ENCODE measurements around the gene CCDC187. TPM values are rescaled to one million over a fixed set of nuclear protein-coding genes. Genes with fewer than 3 reads are reported as not detected.

CCDC187 gene
- total RNA-seq, 2 donors from 2014 or later, result 1.2 TPM; not detected in 1

- 88% methylated on average over 15 of the region's 16 CpGs for WGBS
- H3K27me3 ChIP-seq (replicated peaks; ENCODE audit: insufficient read depth), result no peaks in the 10 kb centered on the region
- intact Hi-C loops (cut with DNase I), result no loop called here
These were observed 14.9 kb upstream of the CCDC187 start for GRCh38 chr9:136318776-136319241.

DNA sequence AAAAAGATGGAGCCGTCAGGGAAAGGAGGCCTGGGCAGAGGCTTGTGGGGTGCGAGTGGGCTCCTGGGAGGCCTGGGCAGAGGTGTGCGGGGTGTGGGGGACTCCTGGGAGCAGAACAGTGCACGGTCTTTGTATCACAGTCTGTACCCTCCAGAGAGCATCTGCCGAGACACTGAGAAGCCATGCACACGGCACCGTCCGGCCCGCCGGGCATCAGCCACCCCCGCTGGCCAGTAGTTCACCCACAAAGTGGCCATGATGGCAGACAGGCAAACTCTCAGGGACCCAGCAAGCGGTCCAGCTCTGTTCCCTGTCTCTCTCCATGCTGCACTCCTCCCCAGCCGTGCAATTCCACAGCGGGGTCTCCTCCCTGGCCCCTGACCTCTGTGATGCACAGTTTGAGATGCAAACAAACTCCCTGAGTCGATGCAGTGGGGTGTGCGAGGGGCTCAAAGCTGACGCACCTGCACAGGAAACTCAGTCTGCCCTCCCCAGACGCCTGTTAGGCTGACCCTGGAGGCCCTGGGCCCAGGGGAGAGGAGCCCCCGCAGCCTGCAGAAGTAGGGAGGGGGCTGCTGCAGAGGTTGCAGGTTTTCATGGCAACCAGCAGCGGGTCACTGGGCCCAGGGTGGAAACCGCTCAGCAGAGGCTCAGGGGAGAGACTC lies 14.3 kb upstream of the CCDC187 start:
- Histone ChIP-seq H3K27me3 (replicated peaks; ENCODE audit: insufficient read depth) (no peaks in the 10 kb centered on the region), H3K9me3 (no peaks in the 10 kb centered on the region), H3K4me3 (no peak overlapping the region), H3K4me1 (replicated peaks) (no peaks in the 10 kb centered on the region), H3K36me3 (no peaks in the 10 kb centered on the region), H3K27ac (no peak overlapping the region)
- DNase-seq (ENCODE audit: low spot score), result no peak
- TF ChIP-seq POLR2AphosphoS5 (IDR thresholded peaks at IDR 0.05) (no peak), POLR2A (IDR thresholded peaks at IDR 0.05) (no peak)
- TF ChIP-seq, protein P1, sequence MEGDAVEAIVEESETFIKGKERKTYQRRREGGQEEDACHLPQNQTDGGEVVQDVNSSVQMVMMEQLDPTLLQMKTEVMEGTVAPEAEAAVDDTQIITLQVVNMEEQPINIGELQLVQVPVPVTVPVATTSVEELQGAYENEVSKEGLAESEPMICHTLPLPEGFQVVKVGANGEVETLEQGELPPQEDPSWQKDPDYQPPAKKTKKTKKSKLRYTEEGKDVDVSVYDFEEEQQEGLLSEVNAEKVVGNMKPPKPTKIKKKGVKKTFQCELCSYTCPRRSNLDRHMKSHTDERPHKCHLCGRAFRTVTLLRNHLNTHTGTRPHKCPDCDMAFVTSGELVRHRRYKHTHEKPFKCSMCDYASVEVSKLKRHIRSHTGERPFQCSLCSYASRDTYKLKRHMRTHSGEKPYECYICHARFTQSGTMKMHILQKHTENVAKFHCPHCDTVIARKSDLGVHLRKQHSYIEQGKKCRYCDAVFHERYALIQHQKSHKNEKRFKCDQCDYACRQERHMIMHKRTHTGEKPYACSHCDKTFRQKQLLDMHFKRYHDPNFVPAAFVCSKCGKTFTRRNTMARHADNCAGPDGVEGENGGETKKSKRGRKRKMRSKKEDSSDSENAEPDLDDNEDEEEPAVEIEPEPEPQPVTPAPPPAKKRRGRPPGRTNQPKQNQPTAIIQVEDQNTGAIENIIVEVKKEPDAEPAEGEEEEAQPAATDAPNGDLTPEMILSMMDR (IDR thresholded peaks at IDR 0.05), result no peak
- 81% methylated on average over 21 of the region's 21 CpGs for WGBS
- intact Hi-C loops (cut with DNase I), result no loop called here

More at GRCh38 chr9:136318776-136319241, 14.9 kb upstream of the CCDC187 start:
- no peak overlapping the region for H3K27ac ChIP-seq
- no peaks in the 10 kb centered on the region for H3K4me1 ChIP-seq (replicated peaks)
- H3K4me3 ChIP-seq, result no peak overlapping the region
- TF ChIP-seq POLR2A (IDR thresholded peaks at IDR 0.05), result no peak
- TF ChIP-seq POLR2AphosphoS5 (IDR thresholded peaks at IDR 0.05), result no peak
- TF ChIP-seq, protein P1 (IDR thresholded peaks at IDR 0.05), result no peak
- DNase-seq (ENCODE audit: low spot score), result no peak
- H3K36me3 ChIP-seq, result no peaks in the 10 kb centered on the region
- no peaks in the 10 kb centered on the region for H3K9me3 ChIP-seq

- Histone ChIP-seq H3K4me3 (no peak overlapping the region), H3K4me1 (replicated peaks) (no peaks in the 10 kb centered on the region), H3K36me3 (no peaks in the 10 kb centered on the region), H3K27ac (no peak overlapping the region), H3K27me3 (replicated peaks; ENCODE audit: insufficient read depth) (no peaks in the 10 kb centered on the region), H3K9me3 (no peaks in the 10 kb centered on the region)
- intact Hi-C loops (cut with DNase I), result no loop called here
- WGBS, result 76% methylated on average over 16 of the region's 16 CpGs
- TF ChIP-seq, protein P1 (IDR thresholded peaks at IDR 0.05), result no peak
- TF ChIP-seq POLR2AphosphoS5 (IDR thresholded peaks at IDR 0.05) (no peak), POLR2A (IDR thresholded peaks at IDR 0.05) (no peak)
- DNase-seq (ENCODE audit: low spot score), result no peak
These were observed 13.8 kb upstream of the CCDC187 start for GRCh38 chr9:136317695-136318094.

DNA sequence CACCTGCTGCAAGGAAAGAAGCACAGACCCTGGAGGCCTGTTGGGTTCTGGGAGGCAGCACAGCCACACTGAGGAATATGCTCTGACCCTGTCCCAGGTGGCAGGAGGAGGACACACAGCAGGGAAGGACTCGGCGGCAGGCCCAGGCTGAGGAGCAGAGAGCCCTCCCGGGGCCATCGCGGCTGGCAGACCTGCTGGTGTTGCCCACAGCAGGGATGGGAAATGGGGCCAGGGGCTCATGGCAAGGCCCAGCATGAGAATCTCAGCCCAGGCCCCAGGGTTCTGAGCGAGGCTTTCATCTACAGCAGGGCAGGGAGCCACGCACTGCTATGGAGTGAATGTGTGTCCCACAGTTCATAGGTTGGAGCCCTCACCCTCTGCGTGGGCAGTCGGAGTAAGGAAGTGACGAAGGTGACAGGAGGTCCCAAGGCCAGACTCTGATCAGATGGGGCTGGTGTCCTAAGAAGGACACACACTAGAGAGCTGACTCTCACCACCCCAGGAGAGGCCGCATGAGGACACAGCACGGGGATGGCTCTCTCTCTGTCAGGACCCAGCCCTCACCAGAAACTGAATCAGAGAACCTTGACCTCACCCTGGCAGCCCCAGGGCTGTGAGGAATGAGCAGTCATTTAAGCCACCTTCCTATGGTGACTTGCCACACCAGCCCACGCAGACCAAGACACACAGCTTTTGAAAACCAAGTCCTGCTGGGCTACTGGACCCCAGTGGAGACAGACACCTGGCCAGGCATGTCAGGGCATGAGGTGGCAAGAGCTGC lies 13.2 kb upstream of the CCDC187 start:
- no peak overlapping the region for H3K27ac ChIP-seq
- no peak overlapping the region for H3K4me3 ChIP-seq
- TF ChIP-seq POLR2AphosphoS5 (IDR thresholded peaks at IDR 0.05), result no peak
- TF ChIP-seq POLR2A (IDR thresholded peaks at IDR 0.05), result no peak
- TF ChIP-seq, protein P1 (IDR thresholded peaks at IDR 0.05), result no peak
- no peaks in the 10 kb centered on the region for H3K9me3 ChIP-seq
- H3K27me3 ChIP-seq (replicated peaks; ENCODE audit: insufficient read depth), result no peaks in the 10 kb centered on the region
- no peaks in the 10 kb centered on the region for H3K36me3 ChIP-seq
- intact Hi-C loops (cut with DNase I), result no loop called here
- H3K4me1 ChIP-seq (replicated peaks), result no peaks in the 10 kb centered on the region
- DNase-seq (ENCODE audit: low spot score), result no peak
- WGBS, result 89% methylated on average over 13 of the region's 13 CpGs
